Testis (tissue), 2 donors: ENCODE data around the gene RECQL5.

Experiments
- CTCF ChIP-seq, 3 experiments: fragments of 450-650 bp in 2 of 3; fragments of 200-600 bp in 1 of 3; sonication (generic) in 1 of 3; IDR thresholded peaks; one replicate each; pipeline ENCODE4 v1.5.1; 2016 to 2019; ENCODE audit warnings: antibody characterized with exemption in 3 of 3, mild to moderate bottlenecking in 2 of 3, moderate library complexity in 1 of 3
- POLR2A ChIP-seq: fragments of 450-650 bp; IDR thresholded peaks from one replicate; pipeline ENCODE4 v1.6.1; 2017; ENCODE audit warnings: antibody characterized with exemption, mild to moderate bottlenecking, moderate library complexity

- TF ChIP-seq CTCF (IDR thresholded peaks at IDR 0.05): no peak
- TF ChIP-seq POLR2A: no peak
These were observed 52.2 kb downstream of the RECQL5 start for GRCh38 chr17:75614556-75615270.
